HEK293 (cell line): ENCODE measurements around the gene FAM240A.

Source experiments
- CTCF ChIA-PET: fragments of 350-600 bp; formaldehyde crosslinking; extraction: SDS; loops from one replicate; lab custom pipeline; 2021; ENCODE audit warnings: antibody characterized with exemption; lab: Yijun Ruan, JAX
- POLR2A ChIA-PET: fragments of 300-600 bp; formaldehyde crosslinking; extraction: SDS; loops from one replicate; lab custom pipeline; 2020; ENCODE audit warnings: antibody characterized with exemption, inconsistent platforms; lab: Yijun Ruan, JAX
- H3K27ac ChIP-seq: fragments of 200-500 bp; sonication (Bioruptor generic); 2 replicates; pipeline ENCODE4 v1.5.1; 2014; ENCODE audit warnings: low read depth, low read length, control low read depth, inconsistent platforms; ENCODE audit errors: extremely low read depth
- H3K36me3 ChIP-seq, 2 experiments: fragments of 200-500 bp in 1 of 2; sonication (Bioruptor generic) in 1 of 2; 1 replicate in 1 of 2; 2 replicates in 1 of 2; pipeline ENCODE4 v1.5.1; 2014 to 2017; ENCODE audit warnings: inconsistent platforms in 2 of 2, low read length in 2 of 2; ENCODE audit not compliant: control insufficient read depth in 2 of 2, insufficient read depth in 1 of 2
- H3K4me1 ChIP-seq: fragments of 200-500 bp; sonication (Bioruptor generic); 2 replicates; pipeline ENCODE4 v1.5.1; 2014; ENCODE audit warnings: mild to moderate bottlenecking, low read length, inconsistent platforms; ENCODE audit not compliant: control insufficient read depth, insufficient read depth
- H3K4me3 ChIP-seq: 2 replicates; pipeline ENCODE4 v1.5.1; 2011; ENCODE audit warnings: low read depth, mild to moderate bottlenecking, control low read depth, low read length, moderate library complexity
- H3K9me3 ChIP-seq: fragments of 200-500 bp; sonication (Bioruptor generic); 2 replicates; pipeline ENCODE4 v1.5.1; 2014; ENCODE audit warnings: low read depth, low read length, inconsistent platforms; ENCODE audit not compliant: control insufficient read depth, insufficient read depth
- FEZF1 ChIP-seq: fragments of 450-650 bp; formaldehyde crosslinking; IDR thresholded peaks from 2 replicates; pipeline ENCODE4 v1.5.1; 2016; ENCODE audit warnings: missing biosample characterization, missing genetic modification characterization
- GLI4 ChIP-seq: fragments of 450-650 bp; formaldehyde crosslinking; IDR thresholded peaks from 2 replicates; pipeline ENCODE4 v1.5.1; 2016; ENCODE audit warnings: missing biosample characterization, missing genetic modification characterization
- GLIS2 ChIP-seq: fragments of 450-650 bp; formaldehyde crosslinking; IDR thresholded peaks from 2 replicates; pipeline ENCODE4 v1.5.1; 2016; ENCODE audit warnings: missing biosample characterization, missing genetic modification characterization
- HOXC10 ChIP-seq: sonication (generic); formaldehyde crosslinking; IDR thresholded peaks from 2 replicates; pipeline ENCODE4 v1.8.1; 2023; ENCODE audit warnings: mild to moderate bottlenecking, missing genetic modification reagents
- KLF10 ChIP-seq: fragments of 450-650 bp; IDR thresholded peaks from 2 replicates; pipeline ENCODE4 v1.5.1; 2018; ENCODE audit warnings: missing biosample characterization, mild to moderate bottlenecking, missing genetic modification characterization
- PRDM10 ChIP-seq: fragments of 450-650 bp; formaldehyde crosslinking; IDR thresholded peaks from 2 replicates; pipeline ENCODE4 v1.5.1; 2016; ENCODE audit warnings: missing biosample characterization, missing genetic modification characterization
- REPIN1 ChIP-seq: fragments of 450-650 bp; formaldehyde crosslinking; IDR thresholded peaks from 2 replicates; pipeline ENCODE4 v1.5.1; 2017; ENCODE audit warnings: missing biosample characterization, missing genetic modification characterization, low read depth
- SETDB1 ChIP-seq: IDR thresholded peaks from one replicate; pipeline ENCODE4 v1.6.1; 2017; ENCODE audit warnings: mild to moderate bottlenecking, low read length, moderate library complexity, mixed read lengths; ENCODE audit not compliant: insufficient read length
- ZBTB11 ChIP-seq: fragments of 450-650 bp; formaldehyde crosslinking; conservative IDR thresholded peaks from 2 replicates; pipeline ENCODE4 v1.5.1; 2016; ENCODE audit warnings: low read depth, missing biosample characterization, missing genetic modification characterization
- ZBTB20 ChIP-seq: fragments of 450-650 bp; formaldehyde crosslinking; IDR thresholded peaks from 2 replicates; pipeline ENCODE4 v1.5.1; 2016; ENCODE audit warnings: missing biosample characterization, missing genetic modification characterization
- ZBTB6 ChIP-seq: fragments of 450-650 bp; formaldehyde crosslinking; IDR thresholded peaks from 2 replicates; pipeline ENCODE4 v1.5.1; 2017; ENCODE audit warnings: missing biosample characterization, missing genetic modification characterization
- ZNF133 ChIP-seq: fragments of 450-650 bp; formaldehyde crosslinking; IDR thresholded peaks from 2 replicates; pipeline ENCODE4 v1.5.1; 2016; ENCODE audit warnings: missing biosample characterization, missing genetic modification characterization
- ZNF2 ChIP-seq: fragments of 450-650 bp; formaldehyde crosslinking; IDR thresholded peaks from 2 replicates; pipeline ENCODE4 v1.5.1; 2016; ENCODE audit warnings: missing biosample characterization, missing genetic modification characterization
- ZNF202 ChIP-seq: fragments of 450-650 bp; formaldehyde crosslinking; IDR thresholded peaks from 2 replicates; pipeline ENCODE4 v1.5.1; 2016; ENCODE audit warnings: missing biosample characterization, missing genetic modification characterization, borderline replicate concordance
- ZNF274 ChIP-seq, 2 experiments: fragments of 200-500 bp in 1 of 2; fragments of 450-650 bp in 1 of 2; sonication (Bioruptor generic) in 1 of 2; formaldehyde crosslinking in 1 of 2; IDR thresholded peaks; 2 replicates each; pipeline versions ENCODE4 v1.5.1 to v1.6.1; 2014 to 2016; ENCODE audit warnings: borderline replicate concordance in 1 of 2, inconsistent platforms in 1 of 2, low read length in 1 of 2, missing biosample characterization in 1 of 2, missing genetic modification characterization in 1 of 2
- ZNF37A ChIP-seq: fragments of 450-650 bp; IDR thresholded peaks from 2 replicates; pipeline ENCODE4 v1.5.1; 2018; ENCODE audit warnings: missing biosample characterization, missing genetic modification characterization
- ZNF501 ChIP-seq: fragments of 450-650 bp; formaldehyde crosslinking; IDR thresholded peaks from 2 replicates; pipeline ENCODE4 v1.5.1; 2016; ENCODE audit warnings: missing biosample characterization, missing genetic modification characterization
- ZNF510 ChIP-seq: fragments of 450-650 bp; formaldehyde crosslinking; IDR thresholded peaks from 2 replicates; pipeline ENCODE4 v1.5.1; 2018; ENCODE audit warnings: mild to moderate bottlenecking, missing genetic modification characterization, missing biosample characterization; ENCODE audit not compliant: insufficient replicate concordance
- ZNF518A ChIP-seq: fragments of 450-650 bp; formaldehyde crosslinking; conservative IDR thresholded peaks from 2 replicates; pipeline ENCODE4 v1.5.1; 2016; ENCODE audit warnings: low read depth, missing biosample characterization, missing genetic modification characterization
- ZNF548 ChIP-seq: fragments of 450-650 bp; formaldehyde crosslinking; IDR thresholded peaks from 2 replicates; pipeline ENCODE4 v1.5.1; 2016; ENCODE audit warnings: missing biosample characterization, missing genetic modification characterization
- ZNF629 ChIP-seq: fragments of 450-650 bp; formaldehyde crosslinking; IDR thresholded peaks from 2 replicates; pipeline ENCODE4 v1.5.1; 2017; ENCODE audit warnings: missing biosample characterization, missing genetic modification characterization
- ZSCAN4 ChIP-seq: fragments of 450-650 bp; formaldehyde crosslinking; IDR thresholded peaks from 2 replicates; pipeline ENCODE4 v1.5.1; 2017; ENCODE audit warnings: missing biosample characterization, missing genetic modification characterization

FAM240A gene

GRCh38 chr3:46613313-46614005 is 1.1 kb downstream of the FAM240A start (continued):
- TF ChIP-seq ZNF202, result no peak
- peak; percentile 73 for TF ChIP-seq ZNF518A (tag by site-specific recombination)
- TF ChIP-seq HOXC10, result no peak
- no peak for TF ChIP-seq ZNF510 (tag by site-specific recombination)
- TF ChIP-seq ZNF274 (IDR thresholded peaks at IDR 0.05; ENCODE audit: low read length), result no peak
- no peak for TF ChIP-seq ZNF274 (tag by site-specific recombination; IDR thresholded peaks at IDR 0.05; ENCODE audit: borderline replicate concordance)
- no peak for TF ChIP-seq ZNF133 (tag by site-specific recombination)
- TF ChIP-seq, all 188 proteins: peak for 8

- POLR2A ChIA-PET, result no interaction called here
- Histone ChIP-seq H3K27ac (no peak overlapping the region), H3K4me1 (no peaks in the 10 kb centered on the region), H3K4me3 (no peak overlapping the region), H3K9me3 (no peaks in the 10 kb centered on the region), H3K36me3 (no peaks in the 10 kb centered on the region)
- CTCF ChIA-PET, result interaction anchor here (1.0 kb wide), 1 partner anchor 126 kb away, joined by 3 read pairs; no protein-coding TSS in a partner anchor
- no peak for TF ChIP-seq ZNF548 (tag by site-specific recombination)
- TF ChIP-seq SETDB1, result no peak
- TF ChIP-seq ZSCAN4 (tag by site-specific recombination), result no peak
- no peak for TF ChIP-seq ZNF2 (tag by site-specific recombination)
- TF ChIP-seq ZNF629, result no peak
- TF ChIP-seq REPIN1 (tag by site-specific recombination), result no peak
- TF ChIP-seq KLF10 (tag by site-specific recombination), result no peak
- no peak for TF ChIP-seq FEZF1 (tag by site-specific recombination)
- no peak for TF ChIP-seq ZNF501
- TF ChIP-seq ZNF37A (tag by site-specific recombination), result no peak
- TF ChIP-seq GLI4, result no peak
- TF ChIP-seq ZBTB11, result no peak
- no peak for TF ChIP-seq GLIS2
- no peak for TF ChIP-seq ZBTB20 (tag by site-specific recombination)
- no peak for TF ChIP-seq ZBTB6 (tag by site-specific recombination)
- TF ChIP-seq PRDM10, result no peak
Observed at GRCh38 chr3:46614431-46614830, 2.1 kb downstream of the FAM240A start.
